DMS 273 (cell line): Measurements from ENCODE around the gene OOEP.
"Not testable (repeated sequence)": the region's sequence is repeated elsewhere in the genome, so short reads cannot be mapped to it uniquely, and the experiment has no call there.

ENCODE experiments used
- DNase-seq: peaks from one replicate; lab custom pipeline; 2025; ENCODE audit not compliant: unreplicated experiment; lab: John Stamatoyannopoulos, UW

The OOEP gene

GRCh38 chr6:73369563-73369962, at the start of gene OOEP:
TSS of gene OOEP (minus strand) at chr6:73369897. CDS start at chr6:73369792, 105 bp downstream.
- DNase-seq, result no peak

DNA sequence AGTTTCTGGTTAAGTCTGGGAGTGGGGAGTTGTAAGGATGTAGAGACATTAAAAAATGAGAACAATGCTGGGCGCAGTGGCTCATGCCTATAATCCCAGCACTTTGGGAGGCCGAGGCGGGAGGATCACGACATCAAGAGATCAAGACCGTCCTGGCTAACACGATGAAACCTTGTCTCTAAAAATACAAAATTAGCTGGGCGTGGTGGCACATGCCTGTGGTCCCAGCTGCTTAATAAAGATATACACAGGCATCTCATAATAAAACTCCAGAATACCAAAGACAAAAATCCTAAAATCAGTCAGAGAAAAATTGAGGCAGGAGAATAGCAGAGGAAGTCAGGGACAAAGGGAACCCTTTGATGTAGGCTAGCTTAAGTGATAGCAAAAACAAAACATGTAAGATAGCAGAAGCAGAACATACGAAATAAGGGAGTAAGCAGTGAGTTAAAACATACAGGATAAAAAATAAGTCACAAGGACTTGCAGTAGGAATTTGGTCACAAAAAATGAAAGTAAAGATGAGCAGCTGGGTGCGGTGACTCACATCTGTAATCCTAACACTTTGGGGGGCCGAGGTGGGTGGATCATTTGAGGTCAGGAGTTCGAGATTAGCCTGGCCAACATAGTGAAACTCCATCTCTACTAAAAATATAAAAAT, 48.5 kb upstream of the OOEP start:
- no peak for DNase-seq

DNA sequence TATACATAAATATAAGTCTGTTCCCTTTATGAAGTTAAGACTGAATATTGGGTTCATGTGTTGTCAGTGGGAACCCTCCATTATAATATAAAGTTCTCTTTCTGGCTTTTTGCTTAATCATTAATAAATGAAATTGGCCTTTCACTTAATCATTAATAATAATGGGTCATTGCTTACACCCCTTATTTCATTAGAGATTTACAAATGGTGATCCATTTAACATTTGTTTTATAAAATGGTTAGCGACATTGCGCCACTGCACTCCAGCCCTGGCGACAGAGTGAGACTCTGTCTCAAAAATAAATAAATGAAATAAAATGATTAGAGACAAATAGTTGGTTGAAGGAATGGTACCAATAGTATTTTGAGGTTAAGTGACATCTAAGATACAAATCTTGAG, 43.4 kb upstream of the OOEP start:
- DNase-seq, result no peak

- DNase-seq, result no peak
These were observed 39.7 kb upstream of the OOEP start for GRCh38 chr6:73409395-73409794.

DNA sequence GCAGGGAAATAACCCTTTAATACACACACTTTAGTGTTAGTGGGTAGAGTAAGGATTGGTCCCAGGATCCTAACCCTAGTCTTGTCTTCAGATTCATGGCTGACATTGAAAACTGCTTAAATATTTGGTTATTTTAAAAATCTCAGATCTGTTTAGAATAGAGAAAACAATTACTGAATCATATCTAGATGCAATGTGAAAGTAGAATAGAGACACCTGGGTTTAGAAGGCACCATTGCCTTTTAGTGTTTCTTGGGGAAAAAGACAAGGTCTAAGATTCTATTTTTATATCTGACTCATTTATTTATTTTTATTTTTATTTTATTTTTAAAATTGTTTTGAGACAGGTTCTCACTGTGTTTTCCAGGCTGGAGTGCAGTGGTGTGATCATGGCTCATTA, 31.0 kb upstream of the OOEP start:
- no peak for DNase-seq

GRCh38 chr6:73395875-73396274, 26.2 kb upstream of the OOEP start:
- no peak for DNase-seq

- DNase-seq, result no peak
These were observed 25.1 kb upstream of the OOEP start, which contains the start of gene DDX43 for GRCh38 chr6:73394577-73395354. TSS of gene DDX43 (plus strand) at chr6:73394828. CDS start at chr6:73394906, 78 bp downstream.

- no peak for DNase-seq
These were observed 23.6 kb upstream of the OOEP start for GRCh38 chr6:73393278-73393677.

DNA sequence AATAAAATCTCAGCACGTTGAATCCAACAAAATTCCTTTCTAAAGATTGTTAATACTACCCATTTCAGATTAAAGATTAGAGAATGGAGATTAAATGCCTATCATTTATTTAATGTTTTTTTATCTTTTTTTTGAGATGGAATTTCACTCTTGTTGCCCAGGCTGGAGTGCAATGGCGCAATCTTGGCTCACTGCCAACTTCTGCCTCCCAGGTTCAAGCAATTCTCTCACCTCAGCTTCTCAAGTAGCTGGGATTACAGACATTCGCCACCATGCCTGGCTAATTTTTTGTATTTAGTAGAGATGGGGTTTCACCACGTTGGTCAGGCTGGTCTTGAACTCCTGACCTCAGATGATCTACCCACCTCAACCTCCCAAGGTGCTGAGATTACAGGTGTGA, 22.5 kb upstream of the OOEP start:
- DNase-seq, result not testable (repeated sequence)

- DNase-seq, result no peak
These were observed 22.0 kb upstream of the OOEP start for GRCh38 chr6:73391675-73392074.

DNA sequence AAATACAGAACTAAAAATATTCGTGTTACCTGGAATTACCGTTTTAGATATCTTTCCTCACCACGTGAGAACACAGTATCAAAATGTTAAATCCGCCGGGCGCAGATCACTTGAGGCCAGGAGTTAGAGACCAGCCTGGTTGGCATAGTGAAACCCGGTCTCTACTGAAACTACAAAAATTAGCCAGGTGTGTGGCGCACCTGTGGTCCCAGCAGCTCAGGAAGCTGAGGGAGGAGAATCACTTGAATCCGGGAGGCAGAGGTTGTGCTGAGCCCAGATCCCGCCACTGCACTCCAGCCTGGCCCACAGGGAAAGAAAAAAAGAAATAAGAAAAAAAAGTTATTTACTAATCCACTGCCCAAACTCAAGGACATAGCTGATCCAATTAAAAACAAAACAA, 20.2 kb upstream of the OOEP start:
- no peak for DNase-seq

DNA sequence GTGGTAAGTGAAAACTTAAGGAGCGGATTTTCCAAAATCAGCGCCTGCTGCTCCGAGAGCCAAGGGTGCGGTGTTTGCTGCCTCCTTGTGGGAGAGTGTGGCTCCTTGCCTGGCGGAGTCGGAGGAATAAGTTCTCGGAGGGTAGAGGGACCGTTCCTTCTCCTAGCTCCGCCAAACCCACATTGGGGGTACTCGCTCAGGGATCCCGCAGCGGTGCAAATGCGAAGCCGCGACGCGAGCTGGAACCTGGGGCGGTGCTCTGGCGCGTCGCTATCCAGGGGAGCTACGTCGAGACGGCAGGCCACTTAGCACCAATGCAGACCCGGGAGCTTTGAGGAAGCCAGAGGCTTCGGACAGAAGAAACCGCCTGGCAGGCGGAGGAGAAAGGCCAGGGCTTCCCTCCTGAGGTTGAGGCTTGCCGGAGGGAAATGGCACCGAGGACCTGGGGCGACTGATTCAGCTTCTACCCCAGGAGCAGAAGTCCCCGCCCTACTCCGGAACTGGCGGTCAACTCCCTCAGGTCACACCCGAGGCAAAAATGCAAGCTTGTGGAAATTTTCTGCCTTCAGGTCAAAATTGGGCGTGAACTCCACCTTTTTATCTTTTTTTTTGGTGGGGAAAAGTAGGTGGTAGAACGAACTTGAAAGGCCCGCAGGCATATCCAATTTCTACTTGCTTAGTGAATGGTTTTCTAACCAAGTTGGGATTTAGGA, 19.3 kb upstream of the OOEP start:
- DNase-seq, result peak; percentile 87

DNA sequence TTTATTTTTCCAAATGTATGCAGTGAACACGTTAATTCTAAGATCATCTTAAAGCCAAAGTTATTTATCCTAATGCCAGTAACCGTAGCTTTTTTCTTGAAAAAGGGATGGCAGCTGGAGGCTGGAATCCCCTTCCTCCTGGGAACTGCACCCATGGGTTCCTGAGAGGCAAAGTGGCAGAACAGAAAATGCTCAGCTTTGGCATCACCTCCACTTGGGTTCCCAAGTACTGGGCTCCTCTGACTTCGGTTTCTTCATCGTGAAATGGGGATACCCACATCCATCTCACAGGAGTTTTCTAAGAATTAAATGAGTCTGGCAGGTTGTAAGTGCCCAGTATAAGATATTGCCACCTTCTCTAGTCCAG, 18.7 kb upstream of the OOEP start:
- no peak for DNase-seq

GRCh38 chr6:73382462-73383113, 12.9 kb upstream of the OOEP start:
- no peak for DNase-seq

DNA sequence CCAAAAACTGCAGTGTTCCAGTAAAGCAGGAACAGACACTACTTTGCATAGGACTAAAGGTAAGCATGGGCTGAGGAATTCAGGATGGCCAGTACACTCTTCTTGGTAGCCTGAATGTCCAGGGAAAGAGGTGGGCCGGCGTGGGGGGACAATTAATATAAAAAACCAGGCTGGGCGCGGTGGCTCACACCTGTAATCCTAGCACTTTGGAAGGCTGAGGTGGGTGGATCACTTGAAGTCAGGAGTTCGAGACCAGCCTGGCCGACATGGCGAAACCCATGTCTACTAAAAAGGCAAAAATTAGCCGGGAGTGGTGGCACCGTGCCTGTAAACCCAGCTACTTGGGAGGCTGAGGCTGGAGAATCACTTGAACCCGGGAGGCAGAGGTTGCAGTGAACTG, 11.8 kb upstream of the OOEP start:
- not testable (repeated sequence) for DNase-seq

GRCh38 chr6:73377225-73377624, 7.5 kb upstream of the OOEP start:
- no peak for DNase-seq

GRCh38 chr6:73375216-73375615, 5.5 kb upstream of the OOEP start:
- DNase-seq, result no peak

DNA sequence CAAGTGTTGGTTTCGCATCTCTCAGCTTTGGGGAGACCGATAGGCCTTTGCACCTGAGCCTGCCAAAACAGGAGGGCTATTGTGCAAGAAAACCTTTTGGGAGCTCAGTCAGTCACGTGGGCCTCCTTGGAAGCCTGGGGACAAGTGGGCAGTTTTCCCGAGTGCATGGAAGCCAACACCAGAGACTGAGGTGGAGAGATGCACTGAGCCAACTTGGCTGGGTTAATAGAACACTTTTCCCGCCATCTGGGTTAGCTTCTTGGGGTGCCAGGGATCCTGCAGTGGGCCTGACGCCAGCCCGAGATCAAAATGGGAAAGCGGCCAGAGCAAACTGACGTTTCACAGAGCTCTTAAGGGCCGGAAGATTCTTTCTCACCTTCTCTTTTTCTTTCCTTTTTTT, 2.8 kb upstream of the OOEP start:
- DNase-seq, result no peak

DNA sequence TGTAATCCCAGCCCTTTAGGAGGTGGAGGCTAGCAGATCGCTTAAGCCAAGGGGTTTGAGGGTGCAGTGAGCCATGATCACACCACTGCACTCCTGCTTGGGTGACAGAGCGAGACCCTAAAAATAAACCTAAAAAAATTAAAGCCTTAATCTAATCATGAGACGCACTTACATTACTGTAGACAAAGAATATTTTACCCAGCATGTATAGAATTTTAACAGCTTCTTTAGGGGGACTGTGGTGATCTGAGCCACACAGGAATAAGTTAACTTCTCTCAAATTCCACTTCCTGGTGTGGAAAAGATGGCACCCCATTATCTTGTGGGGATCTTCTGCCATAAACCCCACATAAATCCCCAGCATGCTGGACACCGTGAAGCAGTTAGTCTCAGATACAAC, 2.3 kb upstream of the OOEP start:
- no peak for DNase-seq

DNA sequence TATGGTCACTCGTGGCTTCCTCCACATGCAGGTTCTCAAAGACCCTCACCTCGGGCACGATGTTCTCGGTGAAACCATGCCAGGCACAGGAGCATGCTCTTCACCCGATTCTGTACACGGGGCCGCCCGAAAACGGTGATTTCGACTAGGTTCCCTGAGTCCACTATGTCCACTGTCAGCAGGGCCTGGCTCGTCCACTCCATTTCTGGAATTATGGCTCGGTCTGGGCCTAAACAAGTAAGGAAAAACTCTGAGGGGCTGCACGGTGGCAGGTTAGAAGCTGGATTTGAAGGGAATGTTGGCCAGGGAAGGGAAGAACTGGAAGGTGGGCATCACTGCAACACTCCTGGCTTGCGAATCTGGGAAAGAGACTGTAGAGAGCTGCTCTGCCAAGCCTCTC, 540 bp downstream of the OOEP start:
- DNase-seq, result no peak

GRCh38 chr6:73368675-73369074, 1.0 kb downstream of the OOEP start:
- no peak for DNase-seq
